Measurements from ENCODE around the gene PSMD8. TPM values are rescaled to one million over a fixed set of nuclear protein-coding genes. Genes with fewer than 3 reads are reported as not detected.

The PSMD8 gene
- total RNA-seq, 1 experiment from 2014 or later = 195 TPM

DNA sequence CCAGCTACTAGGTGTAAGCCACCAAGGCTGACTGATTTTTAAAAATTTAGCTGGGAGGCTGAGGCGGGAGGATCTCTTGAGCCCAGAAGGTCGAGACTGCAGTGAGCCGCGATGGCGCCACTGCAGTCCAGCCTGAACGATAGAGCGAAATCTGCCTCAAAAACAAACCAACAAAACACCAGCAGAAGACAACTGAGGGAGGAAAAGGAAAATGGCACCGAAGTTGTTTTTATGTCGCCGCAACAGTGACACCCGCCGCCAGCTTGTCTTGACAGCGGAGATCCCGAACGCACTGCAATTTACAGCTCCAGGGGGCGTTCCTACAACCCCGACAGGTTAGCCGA is 28.2 kb downstream of the PSMD8 start:
- ChIA-PET POLR2A (interaction anchor here (0.6 to 3.0 kb wide), 15 partner anchors 10 to 528 kb away, joined by 3 to 22 read pairs (median 3); partner anchors contain the start of genes CATSPERG, EIF3K, GGN and MRPS12), RAD21 (ENCODE audit: low non-redundant PET in 1 of 2, low total read pairs in 2 of 2, uncharacterized antibody in 2 of 2, unreplicated experiment in 2 of 2) (interaction anchor here (0.6 to 1.4 kb wide), 10 partner anchors 14 to 291 kb away, joined by 3 to 11 read pairs (median 4); partner anchors contain the start of genes GGN (in 2 of the 2) and SPRED3 (in 1 of the 2)), CTCF (interaction anchor here (0.6 to 3.3 kb wide), 52 partner anchors 10 to 649 kb away, joined by 3 to 49 read pairs (median 5); partner anchors contain the start of genes ACTN4, EIF3K, GGN and MRPS12)
- intact Hi-C loops (cut with micrococcal nuclease) = loop anchor here (2.0 to 10.0 kb wide), 3 partner anchors 112 to 234 kb away; no protein-coding TSS in a partner anchor
- Histone ChIP-seq H3K27me3 (ENCODE audit: insufficient read depth, low read length) (no peaks in the 10 kb centered on the region), H3K9ac (ENCODE audit: low read length) (no peak overlapping the region), H4K20me1 (ENCODE audit: insufficient read depth) (no peaks in the 10 kb centered on the region), H2AFZ (ENCODE audit: low read depth, low read length, poor library complexity, severe bottlenecking) (no peak overlapping the region), H3K4me2 (ENCODE audit: low read length) (peak overlapping the region; percentile 89), H3K27ac (ENCODE audit: low read depth, low read length) (no peak overlapping the region), H3K4me3 (replicated peaks in 1 of 2; ENCODE audit: low read depth in 1 of 2, low read length in 2 of 2) (peak overlapping the region; percentile 37 to 54), H3K36me3 (ENCODE audit: control insufficient read depth in 1 of 2, insufficient read depth in 2 of 2, low read length in 2 of 2) (peaks cover 9% of the 10 kb centered on the region in 2 experiments; a peak in 2 of 4 replicates), H3K9me2 (ENCODE audit: insufficient read depth) (no peaks in the 10 kb centered on the region), H3K79me2 (ENCODE audit: insufficient read depth, low read length) (peaks cover 9% of the 10 kb centered on the region; the same call in 1 of the 2 replicates), H3K9me3 (ENCODE audit: control insufficient read depth in 1 of 2, insufficient read depth in 1 of 2, low read depth in 1 of 2, low read length in 2 of 2) (no peaks in the 10 kb centered on the region), H3K4me1 (ENCODE audit: control insufficient read depth in 1 of 2, insufficient read depth in 2 of 2, low read length in 2 of 2) (peaks cover 8 to 17% of the 10 kb centered on the region in 2 experiments; a peak in 3 of 4 replicates)
- no peak; the same call in 1 of the 2 replicates for ATAC-seq
- no peak for DNase-seq (ENCODE audit: low read depth, low spot score)
- TF ChIP-seq POLR2AphosphoS5 (IDR thresholded peaks at IDR 0.05; ENCODE audit: low read depth, low read length) = peak; percentile 54; the same call in 1 of the 2 replicates
- TF ChIP-seq YY1 (IDR thresholded peaks at IDR 0.05; ENCODE audit: extremely low read depth, insufficient replicate concordance, low read depth, low read length) = no peak
- no peak for TF ChIP-seq POLR2A (IDR thresholded peaks at IDR 0.05; ENCODE audit: borderline replicate concordance, extremely low read depth, insufficient read depth, insufficient read length)
- TF ChIP-seq, protein P1, sequence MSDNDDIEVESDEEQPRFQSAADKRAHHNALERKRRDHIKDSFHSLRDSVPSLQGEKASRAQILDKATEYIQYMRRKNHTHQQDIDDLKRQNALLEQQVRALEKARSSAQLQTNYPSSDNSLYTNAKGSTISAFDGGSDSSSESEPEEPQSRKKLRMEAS (IDR thresholded peaks at IDR 0.05) = no peak
- TF ChIP-seq TCF7L2 (IDR thresholded peaks at IDR 0.05; ENCODE audit: borderline replicate concordance, extremely low read depth, insufficient read depth, insufficient read length) = peak; percentile 63
- no peak for TF ChIP-seq SP1 (IDR thresholded peaks at IDR 0.05; ENCODE audit: low read depth)
- no peak for TF ChIP-seq ZNF274 (IDR thresholded peaks at IDR 0.05; ENCODE audit: low read depth, low read length)
- no TSS peak for BruUV-seq (replicated peaks)
